Esophagus squamous epithelium (tissue), 5 donors: ENCODE results near the gene CFAP77. TPM values are rescaled to one million over a fixed set of nuclear protein-coding genes. Genes with fewer than 3 reads are reported as not detected.

Experiments
- DNase-seq: peaks from one replicate; lab custom pipeline; 2025; lab: John Stamatoyannopoulos, UW
- H3K27ac ChIP-seq, 4 donors: fragments of 200-600 bp; sonication (generic); one replicate each; pipeline ENCODE4 v1.5.1; 2016 to 2019; ENCODE audit warnings: mild to moderate bottlenecking in 1 of 4
- H3K27me3 ChIP-seq, 4 donors: fragments of 200-600 bp; sonication (generic); 1 replicate in 3 of 4; 2 replicates in 1 of 4; pipeline versions ENCODE4 v1.5.1 to v1.6.0; 2017 to 2021; ENCODE audit warnings: antibody characterized with exemption in 1 of 4
- H3K36me3 ChIP-seq, 3 donors: fragments of 200-600 bp; sonication (generic); one replicate each; pipeline ENCODE4 v1.5.1; 2016 to 2019
- H3K4me1 ChIP-seq, 3 donors: fragments of 200-600 bp; sonication (generic); one replicate each; pipeline ENCODE4 v1.5.1; 2017 to 2019
- H3K4me3 ChIP-seq, 4 donors: fragments of 200-600 bp; sonication (generic); 1 replicate in 3 of 4; 2 replicates in 1 of 4; pipeline ENCODE4 v1.5.1; 2016 to 2019; ENCODE audit warnings: mild to moderate bottlenecking in 2 of 4, moderate library complexity in 1 of 4
- H3K9me3 ChIP-seq, 3 donors: fragments of 200-600 bp; sonication (generic); one replicate each; pipeline ENCODE4 v1.5.1; 2016 to 2019
- POLR2A ChIP-seq, 4 donors: fragments of 450-650 bp; IDR thresholded peaks; one replicate each; pipeline ENCODE4 v1.6.1; 2017; ENCODE audit warnings: antibody characterized with exemption in 4 of 4, mild to moderate bottlenecking in 4 of 4, moderate library complexity in 3 of 4
- WGBS, 2 donors: methylation state at CpG; one replicate each; pipeline ENCODE4 v1.1.5; 2018; 5-methylcytosine and 5-hydroxymethylcytosine counted together
- intact Hi-C: fragments of 100-400 bp; cut with DNase I; formaldehyde crosslinking; loops from one replicate; pipeline ENCODE4 v1.15.0; 2022
- total RNA-seq, 4 donors: library from RNA; depleted of rRNA; stranded (reverse); fragments of >200 nt; gene quantifications; one replicate each; pipeline ENCODE4 v1.1.0, GENCODE V29; 2016
- TF ChIP-seq, protein P1 (sequence below), 6 experiments: fragments of 450-650 bp in 4 of 6; fragments of 200-600 bp in 2 of 6; sonication (generic) in 2 of 6; IDR thresholded peaks; one replicate each; pipeline ENCODE4 v1.5.1; 2016 to 2019; ENCODE audit warnings: antibody characterized with exemption in 6 of 6, mild to moderate bottlenecking in 4 of 6, moderate library complexity in 4 of 6
- donor health status: DM: yes; HTN: yes; CAD: no.

The CFAP77 gene
- total RNA-seq, 4 donors from 2014 or later, result not detected

DNA sequence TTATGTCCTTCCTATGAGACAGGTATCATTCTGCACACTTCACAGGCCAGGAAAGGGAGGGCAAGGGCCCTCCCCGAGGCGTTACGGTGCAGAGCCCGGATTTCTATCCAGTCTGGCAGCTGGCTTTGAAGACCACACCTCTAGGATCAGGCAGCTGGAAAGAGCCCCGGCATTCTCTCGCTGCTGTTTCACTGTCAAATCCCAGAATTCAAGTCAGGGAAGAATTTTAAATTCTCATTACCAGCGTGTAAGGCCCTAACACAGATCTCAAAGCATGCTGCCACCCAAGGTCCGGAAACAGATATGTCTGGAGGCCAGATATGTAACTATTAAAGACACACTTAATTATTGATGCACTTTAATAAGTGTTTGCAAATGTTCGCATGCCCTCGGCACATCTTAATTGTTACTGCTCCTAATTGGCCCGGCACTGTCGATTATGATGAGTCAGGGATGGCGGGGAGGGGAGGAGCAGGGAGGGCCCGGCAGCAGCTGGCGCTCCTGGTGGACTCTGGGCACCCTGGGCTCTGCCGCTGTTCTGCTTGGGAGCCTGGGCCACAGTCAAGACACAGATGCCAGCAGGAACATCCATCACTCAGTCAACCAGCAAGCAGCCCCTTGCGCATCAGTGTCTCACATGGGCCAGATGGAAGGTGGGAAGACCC is 96.1 kb downstream of the CFAP77 start:
- no peak overlapping the region for H3K27ac ChIP-seq
- no peak for DNase-seq
- peaks cover 0 to 8% (median 0%) of the 10 kb centered on the region in 3 donors for H3K4me1 ChIP-seq
- no peaks in the 10 kb centered on the region for H3K9me3 ChIP-seq
- H3K36me3 ChIP-seq, result no peaks in the 10 kb centered on the region
- peaks cover 0 to 89% (median 0%) of the 10 kb centered on the region in 4 donors for H3K27me3 ChIP-seq
- intact Hi-C loops, result loop anchor here (10.0 kb wide), 1 partner anchor 299 kb away; no protein-coding TSS in a partner anchor
- no peak overlapping the region for H3K4me3 ChIP-seq
- TF ChIP-seq POLR2A (IDR thresholded peaks at IDR 0.05), result no peak
- TF ChIP-seq, protein P1, sequence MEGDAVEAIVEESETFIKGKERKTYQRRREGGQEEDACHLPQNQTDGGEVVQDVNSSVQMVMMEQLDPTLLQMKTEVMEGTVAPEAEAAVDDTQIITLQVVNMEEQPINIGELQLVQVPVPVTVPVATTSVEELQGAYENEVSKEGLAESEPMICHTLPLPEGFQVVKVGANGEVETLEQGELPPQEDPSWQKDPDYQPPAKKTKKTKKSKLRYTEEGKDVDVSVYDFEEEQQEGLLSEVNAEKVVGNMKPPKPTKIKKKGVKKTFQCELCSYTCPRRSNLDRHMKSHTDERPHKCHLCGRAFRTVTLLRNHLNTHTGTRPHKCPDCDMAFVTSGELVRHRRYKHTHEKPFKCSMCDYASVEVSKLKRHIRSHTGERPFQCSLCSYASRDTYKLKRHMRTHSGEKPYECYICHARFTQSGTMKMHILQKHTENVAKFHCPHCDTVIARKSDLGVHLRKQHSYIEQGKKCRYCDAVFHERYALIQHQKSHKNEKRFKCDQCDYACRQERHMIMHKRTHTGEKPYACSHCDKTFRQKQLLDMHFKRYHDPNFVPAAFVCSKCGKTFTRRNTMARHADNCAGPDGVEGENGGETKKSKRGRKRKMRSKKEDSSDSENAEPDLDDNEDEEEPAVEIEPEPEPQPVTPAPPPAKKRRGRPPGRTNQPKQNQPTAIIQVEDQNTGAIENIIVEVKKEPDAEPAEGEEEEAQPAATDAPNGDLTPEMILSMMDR (IDR thresholded peaks at IDR 0.05), result no peak
- 56 to 58% methylated on average over 16 of the region's 17 CpGs for WGBS, 2 donors

DNA sequence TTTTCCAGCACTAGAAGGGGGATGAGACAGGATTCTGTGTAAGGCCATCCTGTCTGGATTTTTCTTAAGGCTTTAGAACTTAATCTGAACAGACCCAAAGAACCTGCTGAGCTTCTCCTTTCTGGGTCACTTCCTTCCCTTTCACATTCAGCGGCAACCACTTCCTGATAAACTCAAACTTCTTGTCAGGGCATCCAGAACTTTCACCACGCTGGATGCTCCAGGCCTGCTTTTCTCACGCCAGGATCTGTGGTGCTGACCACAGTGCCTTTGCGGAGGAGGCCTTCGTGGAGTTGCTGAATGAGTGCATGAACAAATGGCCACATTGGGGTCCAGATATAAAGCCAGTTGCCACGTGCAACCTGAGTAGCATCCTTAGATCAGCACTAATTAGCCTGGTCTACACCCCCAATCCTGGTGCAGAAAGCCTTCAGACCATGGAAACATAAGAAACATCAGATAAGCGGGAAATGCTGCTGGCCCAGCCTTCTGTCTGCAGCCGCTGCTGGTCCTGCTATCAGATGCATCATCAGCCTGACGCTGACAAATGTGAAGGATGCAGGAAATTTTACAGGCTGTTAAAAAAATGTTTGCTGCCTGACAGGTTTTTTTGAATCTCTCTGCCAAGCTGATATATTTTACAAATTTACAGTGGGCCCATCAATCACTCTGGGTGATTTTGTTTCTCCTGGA is 97.1 kb downstream of the CFAP77 start:
- peaks cover 0 to 90% (median 0%) of the 10 kb centered on the region in 4 donors for H3K27me3 ChIP-seq
- 48 to 52% methylated on average over 8 of the region's 9 CpGs for WGBS, 2 donors

DNA sequence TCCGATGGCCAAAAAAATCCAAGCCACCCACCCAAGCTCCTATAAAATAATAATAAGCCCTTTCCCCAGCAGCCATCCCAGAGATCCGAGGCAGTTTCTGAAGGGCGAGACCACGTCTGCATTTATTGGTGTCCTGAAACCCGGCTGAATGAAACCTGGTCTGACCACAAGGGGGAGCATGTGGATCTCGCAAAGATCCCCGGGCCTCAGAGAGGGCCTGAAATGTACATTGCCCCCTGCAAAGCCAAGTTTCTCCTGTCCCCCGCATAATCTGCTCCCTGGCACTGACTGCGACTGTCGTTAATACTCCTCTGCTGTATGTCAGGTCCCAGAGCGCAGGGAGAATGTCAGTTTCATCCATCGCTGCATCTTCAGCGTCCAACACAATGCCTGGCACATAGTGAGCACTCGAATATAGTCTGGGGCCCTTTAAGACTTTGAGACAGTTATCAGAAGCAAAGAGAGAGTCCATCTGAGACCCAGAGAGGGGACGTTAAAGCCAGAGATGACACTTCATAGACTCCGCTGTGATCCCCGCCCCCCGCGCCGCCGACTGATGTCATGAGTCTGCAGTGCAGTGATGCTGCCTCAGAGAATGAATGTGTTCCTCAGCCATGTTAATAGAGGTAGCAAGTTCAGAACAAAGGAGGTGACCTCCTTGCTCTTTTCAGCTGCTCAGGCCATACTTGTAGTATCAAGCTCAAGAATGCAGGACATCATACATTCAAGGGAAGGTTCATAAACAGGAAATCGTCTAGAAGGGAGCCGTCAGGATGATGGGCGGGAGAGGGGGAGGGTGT is 97.9 kb downstream of the CFAP77 start:
- intact Hi-C loops, result loop anchor here (10.0 kb wide), 1 partner anchor 297 kb away; no protein-coding TSS in a partner anchor
- Histone ChIP-seq H3K4me1 (peaks cover 0 to 8% (median 0%) of the 10 kb centered on the region in 3 donors), H3K4me3 (no peak overlapping the region), H3K27me3 (peaks cover 0 to 92% (median 0%) of the 10 kb centered on the region in 4 donors), H3K9me3 (no peaks in the 10 kb centered on the region), H3K36me3 (no peaks in the 10 kb centered on the region), H3K27ac (no peak overlapping the region)
- DNase-seq, result no peak
- WGBS, 2 donors, result 47 to 52% methylated on average over 16 to 23 of the region's 24 CpGs
- TF ChIP-seq, protein P1 (IDR thresholded peaks at IDR 0.05), result peak; percentile 47 to 83 (median 66)
- no peak for TF ChIP-seq POLR2A (IDR thresholded peaks at IDR 0.05)

More for the DNA sequence above, 97.1 kb downstream of the CFAP77 start:
- H3K9me3 ChIP-seq, result no peaks in the 10 kb centered on the region
- no peak overlapping the region for H3K4me3 ChIP-seq
- no peak for DNase-seq
- intact Hi-C loops, result loop anchor here (10.0 kb wide), 1 partner anchor 298 kb away; no protein-coding TSS in a partner anchor
- peaks cover 0 to 8% (median 0%) of the 10 kb centered on the region in 3 donors for H3K4me1 ChIP-seq
- H3K27ac ChIP-seq, result no peak overlapping the region
- no peaks in the 10 kb centered on the region for H3K36me3 ChIP-seq
- TF ChIP-seq, protein P1 (IDR thresholded peaks at IDR 0.05), result no peak
- TF ChIP-seq POLR2A (IDR thresholded peaks at IDR 0.05), result no peak

DNA sequence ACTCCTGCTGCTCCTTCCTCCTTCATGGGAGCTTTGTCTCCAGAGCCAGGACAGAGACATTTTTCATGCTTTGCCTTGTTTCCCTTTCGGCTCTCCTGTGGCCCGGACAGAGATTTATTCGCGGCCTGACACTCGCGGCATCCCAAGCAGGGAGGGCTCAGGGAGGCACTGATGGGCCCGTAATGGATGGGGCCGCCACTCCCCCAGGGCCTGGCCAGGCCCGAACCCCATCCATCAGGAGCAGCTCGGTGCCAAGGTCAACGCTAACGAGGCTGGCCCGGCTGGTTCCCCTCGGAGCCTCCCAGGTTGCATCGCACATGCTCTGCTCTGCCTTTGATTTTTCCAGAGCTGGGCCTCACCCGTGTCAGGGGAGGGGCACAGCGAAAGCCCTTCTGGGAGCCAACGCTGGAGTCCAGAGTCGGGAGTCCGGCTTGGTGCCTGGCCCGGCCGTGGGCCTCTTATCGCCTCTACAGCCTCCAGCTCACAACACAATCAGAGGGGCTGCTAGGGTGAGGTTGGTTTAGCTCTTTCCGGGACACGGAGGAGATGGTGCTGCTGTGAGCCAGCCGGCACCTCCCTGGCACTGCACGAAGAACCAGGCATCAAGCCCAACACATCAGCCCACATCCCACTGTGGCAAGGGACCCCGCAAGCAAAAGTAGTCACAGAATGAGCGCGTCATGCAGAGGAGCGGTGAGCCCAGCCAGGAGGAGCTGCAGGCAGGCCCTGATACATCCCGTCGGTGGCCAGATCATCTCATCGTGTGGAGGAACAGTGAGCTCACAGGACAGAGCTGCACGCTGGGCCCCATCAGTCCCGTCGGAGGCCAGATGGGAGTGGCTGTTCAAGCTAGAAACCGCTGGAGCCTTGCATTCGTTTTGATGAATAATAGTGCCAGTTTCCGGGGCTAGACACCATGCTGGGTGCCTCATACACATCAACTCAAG is 100.2 kb downstream of the CFAP77 start:
- no peak for DNase-seq
- no peaks in the 10 kb centered on the region for H3K9me3 ChIP-seq
- H3K4me3 ChIP-seq, result no peak overlapping the region
- no peak overlapping the region for H3K27ac ChIP-seq
- H3K4me1 ChIP-seq, result peaks cover 0 to 8% (median 0%) of the 10 kb centered on the region in 3 donors
- no peaks in the 10 kb centered on the region for H3K36me3 ChIP-seq
- H3K27me3 ChIP-seq, result peaks cover 0 to 91% (median 0%) of the 10 kb centered on the region in 4 donors
- TF ChIP-seq, protein P1 (IDR thresholded peaks at IDR 0.05), result no peak
- TF ChIP-seq POLR2A (IDR thresholded peaks at IDR 0.05), result no peak
- 57 to 81% methylated on average over 6 to 10 of the region's 40 CpGs for WGBS, 2 donors
- intact Hi-C loops, result loop anchor here (10.0 kb wide), 1 partner anchor 295 kb away; no protein-coding TSS in a partner anchor
